ENCODE results near the gene DISP2.

The DISP2 gene

GRCh38 chr15:40333922-40334492, 24.0 kb upstream of the DISP2 start:
- no peak overlapping the region for H3K4me3 ChIP-seq (replicated peaks; ENCODE audit: low read depth, low read length)
- TF ChIP-seq, protein P1, sequence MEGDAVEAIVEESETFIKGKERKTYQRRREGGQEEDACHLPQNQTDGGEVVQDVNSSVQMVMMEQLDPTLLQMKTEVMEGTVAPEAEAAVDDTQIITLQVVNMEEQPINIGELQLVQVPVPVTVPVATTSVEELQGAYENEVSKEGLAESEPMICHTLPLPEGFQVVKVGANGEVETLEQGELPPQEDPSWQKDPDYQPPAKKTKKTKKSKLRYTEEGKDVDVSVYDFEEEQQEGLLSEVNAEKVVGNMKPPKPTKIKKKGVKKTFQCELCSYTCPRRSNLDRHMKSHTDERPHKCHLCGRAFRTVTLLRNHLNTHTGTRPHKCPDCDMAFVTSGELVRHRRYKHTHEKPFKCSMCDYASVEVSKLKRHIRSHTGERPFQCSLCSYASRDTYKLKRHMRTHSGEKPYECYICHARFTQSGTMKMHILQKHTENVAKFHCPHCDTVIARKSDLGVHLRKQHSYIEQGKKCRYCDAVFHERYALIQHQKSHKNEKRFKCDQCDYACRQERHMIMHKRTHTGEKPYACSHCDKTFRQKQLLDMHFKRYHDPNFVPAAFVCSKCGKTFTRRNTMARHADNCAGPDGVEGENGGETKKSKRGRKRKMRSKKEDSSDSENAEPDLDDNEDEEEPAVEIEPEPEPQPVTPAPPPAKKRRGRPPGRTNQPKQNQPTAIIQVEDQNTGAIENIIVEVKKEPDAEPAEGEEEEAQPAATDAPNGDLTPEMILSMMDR (IDR thresholded peaks at IDR 0.05; ENCODE audit: low read depth, low read length, missing control alignments): no peak
- DNase-seq (ENCODE audit: extremely low read depth, low read depth): no peak

DNA sequence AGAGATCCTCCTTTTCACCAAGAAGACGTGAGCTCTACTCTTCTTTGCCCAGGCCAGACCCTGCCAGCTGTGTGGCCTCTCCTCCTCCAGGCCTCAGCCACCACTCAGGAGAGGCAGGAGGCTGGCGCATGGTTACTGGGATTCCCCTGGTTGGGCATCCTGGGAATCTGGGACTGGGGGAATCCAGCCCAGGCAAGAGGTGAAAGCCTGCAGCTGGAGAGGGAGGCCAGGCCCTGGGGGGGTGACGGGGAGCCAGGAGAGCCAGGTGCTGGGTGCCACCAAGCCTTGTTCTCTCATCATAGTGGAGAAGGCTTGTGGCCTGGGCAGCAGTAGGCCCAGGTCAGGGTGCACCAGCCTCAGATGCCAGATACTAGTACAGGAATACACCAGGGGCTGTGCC, 23.5 kb upstream of the DISP2 start:
- no peak for DNase-seq (ENCODE audit: extremely low read depth, low read depth)
- no peak overlapping the region for H3K4me3 ChIP-seq (replicated peaks; ENCODE audit: low read depth, low read length)
- TF ChIP-seq, protein P1 (IDR thresholded peaks at IDR 0.05; ENCODE audit: low read depth, low read length, missing control alignments): no peak

DNA sequence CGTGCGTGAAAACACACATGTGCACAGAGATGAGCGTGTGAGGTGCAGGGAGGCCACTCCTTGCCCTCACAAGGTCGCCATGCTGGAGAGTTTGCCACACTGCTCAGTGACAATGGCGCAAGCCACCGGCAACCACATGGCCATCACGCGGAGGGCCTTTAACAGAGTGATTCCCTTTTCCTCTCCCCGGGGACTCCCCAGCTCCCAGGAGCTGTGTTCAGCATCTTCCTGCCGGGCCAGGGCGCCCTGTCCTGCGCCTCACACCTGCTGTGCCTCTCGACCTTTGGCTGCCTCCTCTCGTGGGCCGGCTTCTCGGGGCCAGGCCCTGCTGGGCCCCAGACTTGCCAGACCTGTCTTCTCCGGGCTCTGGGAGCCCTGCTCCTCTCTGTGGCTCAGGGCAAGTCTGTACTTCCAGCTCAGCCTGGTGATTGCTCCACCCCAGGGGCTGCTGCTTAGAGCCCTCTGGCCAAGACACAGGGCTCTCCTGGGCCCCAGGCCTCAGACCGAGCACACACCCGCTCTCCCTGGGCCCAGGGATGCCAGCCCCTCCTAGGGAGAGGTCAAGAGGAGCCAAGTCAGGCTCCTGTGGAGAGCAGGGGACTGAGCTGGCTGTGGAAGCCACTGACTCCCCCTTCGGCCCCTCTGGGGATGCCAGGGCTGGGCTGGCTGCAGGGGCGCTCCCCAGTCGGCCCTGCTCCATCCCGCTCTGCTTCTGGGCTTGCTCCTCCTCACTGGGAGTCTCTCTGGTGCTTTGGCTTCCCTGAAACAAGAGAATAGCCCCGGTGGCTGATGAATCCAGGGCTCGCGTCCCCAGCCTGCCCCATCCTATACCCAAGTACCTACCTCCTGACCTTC, 22.9 kb upstream of the DISP2 start:
- H3K4me3 ChIP-seq (replicated peaks; ENCODE audit: low read depth, low read length): no peak overlapping the region
- DNase-seq (ENCODE audit: extremely low read depth, low read depth): no peak
- TF ChIP-seq, protein P1 (IDR thresholded peaks at IDR 0.05; ENCODE audit: low read depth, low read length, missing control alignments): no peak

- TF ChIP-seq, protein P1 (IDR thresholded peaks at IDR 0.05; ENCODE audit: low read depth, low read length, missing control alignments): no peak
- DNase-seq (ENCODE audit: extremely low read depth, low read depth): no peak
- H3K4me3 ChIP-seq (replicated peaks; ENCODE audit: low read depth, low read length): no peak overlapping the region
Observed at GRCh38 chr15:40335938-40336743, 21.9 kb upstream of the DISP2 start.

- DNase-seq (ENCODE audit: extremely low read depth, low read depth): no peak
- no peak overlapping the region for H3K4me3 ChIP-seq (replicated peaks; ENCODE audit: low read depth, low read length)
- TF ChIP-seq, protein P1 (IDR thresholded peaks at IDR 0.05; ENCODE audit: low read depth, low read length, missing control alignments): peak; percentile 7
Observed at GRCh38 chr15:40336744-40337122, 21.3 kb upstream of the DISP2 start.

- no peak for DNase-seq (ENCODE audit: extremely low read depth, low read depth)
- no peak overlapping the region for H3K4me3 ChIP-seq (replicated peaks; ENCODE audit: low read depth, low read length)
- TF ChIP-seq, protein P1 (IDR thresholded peaks at IDR 0.05; ENCODE audit: low read depth, low read length, missing control alignments): no peak
Observed at GRCh38 chr15:40337597-40337996, 20.4 kb upstream of the DISP2 start.
